Endothelial cell of hepatic sinusoid (primary cell): ENCODE results near the gene ZG16.

Source experiments
- in situ Hi-C: cut with HindIII; loops from 2 replicates; pipeline ENCODE4 v1.10.0; 2017; ENCODE audit warnings: low sequenced_read_pairs

ZG16 gene

GRCh38 chr16:29806641-29807425 is 28.8 kb downstream of the ZG16 start:
- in situ Hi-C loops = loop anchor here (10.0 kb wide), 2 partner anchors 58 to 168 kb away; partner anchors contain the start of genes CDIPT and TAOK2

- in situ Hi-C loops = loop anchor here (10.0 kb wide), 2 partner anchors 57 to 167 kb away; partner anchors contain the start of genes CDIPT and TAOK2
These were observed 29.6 kb downstream of the ZG16 start for GRCh38 chr16:29807426-29808218.

GRCh38 chr16:29808219-29808900 is 30.3 kb downstream of the ZG16 start:
- in situ Hi-C loops = loop anchor here (10.0 kb wide), 2 partner anchors 56 to 166 kb away; partner anchors contain the start of genes CDIPT and TAOK2

- in situ Hi-C loops = loop anchor here (10.0 kb wide), 2 partner anchors 56 to 166 kb away; partner anchors contain the start of genes CDIPT and TAOK2
These were observed 31.1 kb downstream of the ZG16 start for GRCh38 chr16:29809031-29809747.

- in situ Hi-C loops = loop anchor here (10.0 kb wide), 2 partner anchors 55 to 165 kb away; partner anchors contain the start of genes CDIPT and TAOK2
These were observed 32.0 kb downstream of the ZG16 start for GRCh38 chr16:29809850-29810698.

- in situ Hi-C loops = no loop called here
These were observed 32.7 kb downstream of the ZG16 start for GRCh38 chr16:29810699-29811169.

- in situ Hi-C loops = no loop called here
These were observed 33.3 kb downstream of the ZG16 start for GRCh38 chr16:29811170-29811895.

- in situ Hi-C loops = no loop called here
These were observed 34.0 kb downstream of the ZG16 start, which contains the start of gene PRRT2 for GRCh38 chr16:29811896-29812665. Gene PRRT2, plus strand, starts transcription at chr16:29812193. Its CDS starts 862 bp downstream, at chr16:29813055.

GRCh38 chr16:29812754-29813643 is 34.9 kb downstream of the ZG16 start:
- in situ Hi-C loops = no loop called here

GRCh38 chr16:29813644-29814562 is 35.8 kb downstream of the ZG16 start:
- in situ Hi-C loops = no loop called here

GRCh38 chr16:29814592-29814991 is 36.5 kb downstream of the ZG16 start:
- in situ Hi-C loops = no loop called here

- in situ Hi-C loops = no loop called here
These were observed 37.1 kb downstream of the ZG16 start for GRCh38 chr16:29815032-29815721.

- in situ Hi-C loops = no loop called here
These were observed 38.0 kb downstream of the ZG16 start, which contains the start of gene PAGR1 for GRCh38 chr16:29815793-29816693. Gene PAGR1, plus strand, starts transcription at chr16:29816152. Its CDS starts 374 bp downstream, at chr16:29816526.
